Endothelial cell (in vitro differentiated cells): ENCODE data around the gene LBX2. TPM values are rescaled to one million over a fixed set of nuclear protein-coding genes. Genes with fewer than 3 reads are reported as not detected.
"Not testable (repeated sequence)": the region's sequence is repeated elsewhere in the genome, so short reads cannot be mapped to it uniquely, and the experiment has no call there.

ENCODE experiments used
- DNase-seq: peaks from one replicate; pipeline ENCODE4 v3.0.0; 2021; ENCODE audit warnings: low spot score
- H3K27ac Mint-ChIP-seq: one replicate; pipeline ENCODE4 v1.8.0; 2021; ENCODE audit warnings: mixed read lengths, inconsistent platforms; ENCODE audit not compliant: unreplicated experiment
- H3K27me3 Mint-ChIP-seq: one replicate; pipeline ENCODE4 v1.8.0; 2021; ENCODE audit warnings: mild to moderate bottlenecking, moderate library complexity, mixed read lengths, inconsistent platforms; ENCODE audit not compliant: unreplicated experiment
- H3K36me3 Mint-ChIP-seq: one replicate; pipeline ENCODE4 v1.8.0; 2021; ENCODE audit warnings: mild to moderate bottlenecking, low read depth, mixed read lengths, inconsistent platforms; ENCODE audit not compliant: unreplicated experiment
- H3K4me1 Mint-ChIP-seq: one replicate; pipeline ENCODE4 v1.8.0; 2021; ENCODE audit warnings: mild to moderate bottlenecking, mixed read lengths, inconsistent platforms; ENCODE audit not compliant: unreplicated experiment
- H3K4me3 Mint-ChIP-seq: one replicate; pipeline ENCODE4 v1.8.0; 2021; ENCODE audit warnings: mild to moderate bottlenecking, mixed read lengths, inconsistent platforms; ENCODE audit not compliant: unreplicated experiment
- H3K9me3 Mint-ChIP-seq: one replicate; pipeline ENCODE4 v1.8.0; 2021; ENCODE audit warnings: mixed read lengths, inconsistent platforms; ENCODE audit not compliant: unreplicated experiment
- total RNA-seq: library from RNA; stranded (reverse); fragmentation: NEBNext Ultra II Directional; extraction: Animal tissue kit (Norgen Biotek cat#: 25700); gene quantifications from one replicate; pipeline ENCODE4 v1.2.1, GENCODE V29; 2021; ENCODE audit not compliant: unreplicated experiment
- TF ChIP-seq, protein P1 (sequence below): fragments of 200-600 bp; sonication (generic); IDR thresholded peaks from one replicate; pipeline ENCODE4 v1.5.0; 2021; ENCODE audit warnings: antibody characterized with exemption; ENCODE audit not compliant: unreplicated experiment

LBX2 gene
- total RNA-seq, 1 donor from 2014 or later: not detected

DNA sequence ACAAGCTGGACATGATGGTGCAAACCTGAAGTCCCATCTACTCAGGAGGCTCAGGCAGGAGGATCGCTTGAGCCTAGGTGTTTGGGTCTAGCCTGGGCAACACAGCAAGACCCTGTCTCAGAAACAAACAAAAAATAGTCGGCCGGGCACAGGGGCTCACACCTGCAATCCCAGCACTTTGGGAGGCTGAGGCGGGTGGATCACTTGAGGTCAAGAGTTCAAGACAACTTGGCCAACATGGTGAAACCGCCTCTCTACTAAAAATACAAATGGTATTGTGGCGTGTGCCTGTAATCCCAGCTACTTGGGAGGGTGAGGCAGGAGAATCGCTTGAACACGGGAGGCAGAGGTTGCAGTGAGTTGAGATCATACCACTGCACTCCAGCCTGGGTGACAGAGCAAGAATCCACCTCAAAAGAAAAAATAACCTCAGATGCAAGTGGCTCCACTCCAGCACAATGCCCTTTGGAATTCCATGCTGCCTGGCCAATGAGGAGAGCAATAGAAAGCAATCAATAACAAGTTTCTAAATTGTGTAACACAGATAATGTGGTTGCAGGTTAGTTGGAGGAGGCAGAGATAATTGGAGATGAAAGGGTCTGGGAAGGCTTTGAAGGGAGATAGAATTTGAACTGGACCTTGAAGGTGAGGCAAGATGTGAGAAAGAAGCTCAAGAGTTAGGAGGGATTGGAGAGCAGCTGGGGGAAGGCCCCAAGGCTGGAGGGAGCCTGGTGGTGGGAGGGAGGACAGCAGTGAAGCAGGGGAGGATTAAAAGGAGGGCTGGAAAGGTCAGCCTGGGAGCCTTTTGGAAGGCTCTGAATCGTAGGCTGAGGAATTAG is 10.5 kb downstream of the LBX2 start:
- peaks cover 11% of the 10 kb centered on the region for H3K27me3 Mint-ChIP-seq
- TF ChIP-seq, protein P1, sequence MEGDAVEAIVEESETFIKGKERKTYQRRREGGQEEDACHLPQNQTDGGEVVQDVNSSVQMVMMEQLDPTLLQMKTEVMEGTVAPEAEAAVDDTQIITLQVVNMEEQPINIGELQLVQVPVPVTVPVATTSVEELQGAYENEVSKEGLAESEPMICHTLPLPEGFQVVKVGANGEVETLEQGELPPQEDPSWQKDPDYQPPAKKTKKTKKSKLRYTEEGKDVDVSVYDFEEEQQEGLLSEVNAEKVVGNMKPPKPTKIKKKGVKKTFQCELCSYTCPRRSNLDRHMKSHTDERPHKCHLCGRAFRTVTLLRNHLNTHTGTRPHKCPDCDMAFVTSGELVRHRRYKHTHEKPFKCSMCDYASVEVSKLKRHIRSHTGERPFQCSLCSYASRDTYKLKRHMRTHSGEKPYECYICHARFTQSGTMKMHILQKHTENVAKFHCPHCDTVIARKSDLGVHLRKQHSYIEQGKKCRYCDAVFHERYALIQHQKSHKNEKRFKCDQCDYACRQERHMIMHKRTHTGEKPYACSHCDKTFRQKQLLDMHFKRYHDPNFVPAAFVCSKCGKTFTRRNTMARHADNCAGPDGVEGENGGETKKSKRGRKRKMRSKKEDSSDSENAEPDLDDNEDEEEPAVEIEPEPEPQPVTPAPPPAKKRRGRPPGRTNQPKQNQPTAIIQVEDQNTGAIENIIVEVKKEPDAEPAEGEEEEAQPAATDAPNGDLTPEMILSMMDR: no peak
- no peaks in the 10 kb centered on the region for H3K4me1 Mint-ChIP-seq
- DNase-seq: no peak
- no peak overlapping the region for H3K4me3 Mint-ChIP-seq
- peak overlapping the region; percentile 19 for H3K27ac Mint-ChIP-seq
- no peaks in the 10 kb centered on the region for H3K9me3 Mint-ChIP-seq
- H3K36me3 Mint-ChIP-seq: peaks cover 34% of the 10 kb centered on the region

DNA sequence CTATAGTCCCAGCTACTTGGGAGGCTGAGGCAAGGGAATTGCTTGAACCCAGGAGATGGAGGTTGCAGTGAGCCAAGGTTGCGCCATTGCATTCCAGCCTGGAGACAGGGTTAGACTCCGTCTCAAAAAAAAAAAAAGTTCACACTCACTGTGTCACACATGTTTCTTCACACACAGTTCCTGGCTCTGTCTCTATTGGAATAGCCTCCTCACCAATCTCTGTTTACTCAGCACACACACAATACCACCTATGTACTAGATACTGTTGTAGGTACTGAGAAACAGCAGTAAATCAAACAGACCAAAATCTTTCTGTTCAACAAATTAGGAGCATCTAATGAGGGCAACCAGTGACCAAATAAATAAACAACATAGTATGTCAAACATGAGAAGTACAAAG is 13.3 kb downstream of the LBX2 start:
- peaks cover 19% of the 10 kb centered on the region for H3K36me3 Mint-ChIP-seq
- H3K27ac Mint-ChIP-seq: no peak overlapping the region
- TF ChIP-seq, protein P1: no peak
- H3K27me3 Mint-ChIP-seq: peaks cover 12% of the 10 kb centered on the region
- no peaks in the 10 kb centered on the region for H3K9me3 Mint-ChIP-seq
- H3K4me1 Mint-ChIP-seq: peaks cover 9% of the 10 kb centered on the region
- no peak overlapping the region for H3K4me3 Mint-ChIP-seq
- no peak for DNase-seq

DNA sequence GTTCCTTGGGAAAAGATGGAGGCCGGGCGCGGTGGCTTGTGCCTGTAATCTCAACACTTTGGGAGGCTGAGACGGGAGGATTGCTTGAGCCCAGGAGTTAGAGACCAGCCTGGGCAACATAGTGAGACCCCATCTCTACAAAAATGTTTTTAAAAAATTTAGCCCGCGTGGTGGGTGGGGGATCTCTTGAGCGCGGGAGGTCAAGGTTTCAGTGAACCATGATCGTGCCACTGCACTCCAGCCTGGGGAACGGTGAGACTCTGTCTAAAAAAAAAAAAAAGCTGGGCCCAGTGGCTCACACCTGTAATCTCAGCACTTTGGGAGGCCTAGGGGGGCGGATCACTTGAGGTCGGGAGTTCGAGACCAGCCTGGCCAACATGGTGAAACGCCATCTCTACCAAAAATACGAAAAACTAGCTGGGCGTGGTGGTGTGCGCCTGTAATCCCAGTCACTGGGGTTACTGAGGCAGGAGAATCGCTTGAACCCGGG is 15.7 kb downstream of the LBX2 start:
- Mint-ChIP-seq H3K4me1 (peaks cover 15% of the 10 kb centered on the region), H3K27ac (peak overlapping the region; percentile 94), H3K4me3 (peak overlapping the region; percentile 98)
- H3K36me3 Mint-ChIP-seq, H3K27me3 Mint-ChIP-seq, DNase-seq, H3K9me3 Mint-ChIP-seq: not testable (repeated sequence)

DNA sequence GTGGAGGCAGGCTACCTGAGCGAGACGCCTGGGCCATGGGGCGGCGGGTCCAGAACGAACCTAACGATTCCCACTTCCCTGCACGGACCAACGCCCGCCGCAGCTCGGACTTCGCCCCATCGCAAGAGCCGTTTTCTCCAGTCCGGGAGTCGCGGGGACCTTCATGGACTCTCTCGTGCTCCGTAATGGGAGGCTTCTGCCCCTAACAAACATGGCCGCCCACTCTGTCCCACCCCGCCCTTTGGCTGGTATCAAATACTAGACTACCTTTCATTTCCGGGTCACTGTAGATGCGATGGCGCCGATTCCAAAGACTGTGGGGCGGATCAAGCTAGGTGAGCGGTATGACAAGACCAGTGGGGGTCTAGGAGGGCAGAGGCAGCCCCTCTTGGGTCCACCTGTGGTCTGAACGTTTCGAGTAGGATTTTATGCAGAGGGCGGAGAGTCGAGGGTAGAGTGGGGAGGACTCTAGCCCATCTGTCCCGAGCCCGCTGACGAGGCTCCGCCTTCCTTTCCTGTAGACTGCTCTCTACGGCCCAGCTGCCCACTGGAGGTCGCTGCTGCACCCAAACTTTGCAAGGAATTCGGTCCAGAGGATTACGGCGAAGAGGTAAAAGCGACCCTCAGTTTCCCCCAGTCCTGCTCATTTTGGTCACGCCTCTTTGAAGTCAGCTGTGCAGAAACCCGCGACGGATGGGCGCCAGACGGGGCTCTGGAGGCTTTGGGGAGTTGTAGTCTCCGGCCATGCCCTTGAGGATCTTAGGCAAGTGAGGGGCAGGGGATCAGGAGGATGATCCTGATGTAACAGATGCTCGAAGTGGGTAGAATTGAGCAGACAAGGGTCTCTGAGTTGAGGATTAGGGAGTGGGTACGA is 16.4 kb downstream of the LBX2 start, which contains the start of the genes CCDC142 and TTC31:
Gene CCDC142, minus strand, starts transcription at position 198 of the 874 bp plus-strand sequence. Its CDS starts 161 bp downstream, at position 37.
Gene TTC31, plus strand, starts transcription at position 281 of the 874 bp plus-strand sequence. Its CDS starts 15 bp downstream, at position 296.
- H3K36me3 Mint-ChIP-seq: no peaks in the 10 kb centered on the region
- H3K27ac Mint-ChIP-seq: peak within 1 kb of the TSS; percentile 94
- H3K4me3 Mint-ChIP-seq: peak within 1 kb of the TSS; percentile 98
- peaks cover 15% of the 10 kb centered on the region for H3K4me1 Mint-ChIP-seq
- peaks cover 4% of the 10 kb centered on the region for H3K27me3 Mint-ChIP-seq
- DNase-seq: peak; percentile 93
- TF ChIP-seq, protein P1: peak; percentile 48
- no peaks in the 10 kb centered on the region for H3K9me3 Mint-ChIP-seq

DNA sequence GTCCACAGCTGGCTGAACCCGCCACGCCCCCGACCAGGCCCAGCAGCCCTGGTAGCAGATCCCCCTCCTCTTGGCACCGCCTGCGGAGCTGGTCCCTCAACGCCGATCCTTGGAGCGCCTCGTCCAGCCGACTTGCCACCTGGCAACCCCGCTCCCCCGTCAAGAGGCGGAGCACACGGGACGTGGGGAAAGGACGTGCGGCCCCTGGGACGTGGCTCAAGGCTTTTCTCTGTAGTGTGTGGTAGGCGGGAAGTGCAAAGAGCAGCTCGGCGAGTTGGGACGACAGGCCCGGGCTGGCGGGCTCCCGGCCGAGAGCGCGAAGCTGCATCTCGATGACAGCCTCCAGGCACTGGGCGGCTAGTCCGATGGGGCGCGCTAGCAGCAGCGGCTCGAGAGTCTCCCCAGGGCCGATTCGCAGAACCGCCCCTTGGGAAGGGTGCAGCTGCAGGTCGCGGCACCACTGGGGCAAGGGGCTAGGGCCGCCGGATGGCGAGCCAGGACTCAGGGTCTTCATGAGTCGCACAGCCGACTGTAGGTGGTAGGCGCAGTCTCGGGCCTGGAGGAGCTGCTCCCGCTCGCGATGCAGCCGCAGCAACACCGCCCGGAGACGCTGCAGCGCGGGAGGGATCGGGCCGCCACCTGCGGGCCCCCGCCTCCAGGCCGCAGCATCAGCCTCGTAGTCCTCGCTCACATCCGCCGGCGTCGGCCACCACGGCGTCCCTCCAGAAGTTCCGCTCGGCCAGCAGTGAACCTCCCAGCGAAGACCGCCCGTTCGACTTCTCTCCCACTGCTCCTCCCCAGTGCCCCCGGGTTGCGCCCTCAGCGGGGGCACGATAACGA is 17.2 kb downstream of the LBX2 start:
- H3K9me3 Mint-ChIP-seq: no peaks in the 10 kb centered on the region
- peak; percentile 57 for DNase-seq
- H3K27ac Mint-ChIP-seq: peak overlapping the region; percentile 94
- TF ChIP-seq, protein P1: no peak
- peaks cover 5% of the 10 kb centered on the region for H3K36me3 Mint-ChIP-seq
- H3K27me3 Mint-ChIP-seq: peaks cover 4% of the 10 kb centered on the region
- H3K4me3 Mint-ChIP-seq: peak overlapping the region; percentile 98
- H3K4me1 Mint-ChIP-seq: peaks cover 20% of the 10 kb centered on the region
